H9 (cell line): ENCODE results near the gene DNM1. TPM values are rescaled to one million over a fixed set of nuclear protein-coding genes. Genes with fewer than 3 reads are reported as not detected.

Experiments
- DNase-seq: peaks from one replicate; pipeline ENCODE4 v3.0.0-alpha.2; 2017
- H2AFZ ChIP-seq: one replicate; pipeline ENCODE4 v1.6.1; 2013; ENCODE audit warnings: mild to moderate bottlenecking, low read length, control low read depth, moderate library complexity
- H2AK5ac ChIP-seq: 2 replicates; pipeline ENCODE4 v1.6.1; 2013; ENCODE audit warnings: low read length, control low read depth, mixed read lengths; ENCODE audit not compliant: insufficient read length
- H2BK120ac ChIP-seq: one replicate; pipeline ENCODE4 v1.6.1; 2013; ENCODE audit warnings: low read depth, mild to moderate bottlenecking, low read length, control low read depth, inconsistent platforms; ENCODE audit not compliant: poor library complexity, severe bottlenecking
- H2BK12ac ChIP-seq: 2 replicates; pipeline ENCODE4 v1.6.1; 2013; ENCODE audit warnings: low read length, control low read depth, mixed read lengths, low read depth; ENCODE audit not compliant: insufficient read length
- H2BK15ac ChIP-seq: 2 replicates; pipeline ENCODE4 v1.6.1; 2013; ENCODE audit warnings: low read depth, low read length, control low read depth
- H2BK20ac ChIP-seq: one replicate; pipeline ENCODE4 v1.6.1; 2013; ENCODE audit warnings: low read depth, mild to moderate bottlenecking, low read length, control low read depth, inconsistent platforms; ENCODE audit not compliant: poor library complexity, severe bottlenecking
- H2BK5ac ChIP-seq: 2 replicates; pipeline ENCODE4 v1.6.1; 2013; ENCODE audit warnings: low read length, control low read depth, mixed read lengths; ENCODE audit not compliant: insufficient read length
- H3K14ac ChIP-seq: 2 replicates; pipeline ENCODE4 v1.6.1; 2013; ENCODE audit warnings: low read length, control low read depth; ENCODE audit not compliant: insufficient read depth
- H3K18ac ChIP-seq: 2 replicates; pipeline ENCODE4 v1.6.1; 2013; ENCODE audit warnings: low read depth, mild to moderate bottlenecking, mixed read lengths, low read length, control low read depth; ENCODE audit not compliant: insufficient read length
- H3K23ac ChIP-seq: 2 replicates; pipeline ENCODE4 v1.6.1; 2013; ENCODE audit warnings: low read length, control low read depth, mixed read lengths, low read depth; ENCODE audit not compliant: insufficient read length
- H3K23me2 ChIP-seq: 2 replicates; pipeline ENCODE4 v1.6.1; 2013; ENCODE audit warnings: low read depth, mild to moderate bottlenecking, mixed read lengths, low read length, control low read depth; ENCODE audit not compliant: insufficient read length, poor library complexity, severe bottlenecking
- H3K27ac ChIP-seq: 2 replicates; pipeline ENCODE4 v1.5.1; 2013; ENCODE audit warnings: low read length, control low read depth, mixed read lengths, low read depth; ENCODE audit not compliant: insufficient read length
- H3K27me3 ChIP-seq: 2 replicates; pipeline ENCODE4 v1.6.1; 2013; ENCODE audit warnings: low read length, control low read depth, inconsistent platforms; ENCODE audit not compliant: insufficient read depth
- H3K4ac ChIP-seq: 2 replicates; pipeline ENCODE4 v1.6.1; 2013; ENCODE audit warnings: low read depth, mild to moderate bottlenecking, control low read depth, inconsistent platforms, low read length, moderate library complexity
- H3K4me1 ChIP-seq: 2 replicates; pipeline ENCODE4 v1.6.1; 2013; ENCODE audit warnings: low read length, control low read depth, inconsistent platforms; ENCODE audit not compliant: insufficient read depth
- H3K4me2 ChIP-seq: 2 replicates; pipeline ENCODE4 v1.6.1; 2013; ENCODE audit warnings: low read length, control low read depth, mixed read lengths; ENCODE audit not compliant: insufficient read length, insufficient read depth
- H3K56ac ChIP-seq: 2 replicates; pipeline ENCODE4 v1.6.1; 2013; ENCODE audit warnings: low read depth, mild to moderate bottlenecking, mixed read lengths, low read length, control low read depth; ENCODE audit not compliant: insufficient read length
- H3K79me1 ChIP-seq: 2 replicates; pipeline ENCODE4 v1.6.1; 2013; ENCODE audit warnings: low read depth, mild to moderate bottlenecking, moderate library complexity, low read length, control low read depth, inconsistent platforms; ENCODE audit not compliant: insufficient read depth, poor library complexity, severe bottlenecking
- H3K79me2 ChIP-seq: 2 replicates; pipeline ENCODE4 v1.6.1; 2013; ENCODE audit warnings: low read length, control low read depth, inconsistent platforms; ENCODE audit not compliant: insufficient read depth
- H3K9ac ChIP-seq: 2 replicates; pipeline ENCODE4 v1.6.1; 2013; ENCODE audit warnings: low read length, control low read depth, mixed read lengths; ENCODE audit not compliant: insufficient read length; ENCODE audit errors: extremely low read depth
- H3K9me3 ChIP-seq: one replicate; pipeline ENCODE4 v1.6.1; 2013; ENCODE audit warnings: low read depth, low read length, inconsistent platforms; ENCODE audit not compliant: control insufficient read depth
- H3T11ph ChIP-seq: one replicate; pipeline ENCODE4 v1.6.1; 2013; ENCODE audit warnings: mild to moderate bottlenecking, low read length, control low read depth, inconsistent platforms
- H4K20me1 ChIP-seq: one replicate; pipeline ENCODE4 v1.6.1; 2013; ENCODE audit not compliant: control insufficient read depth, insufficient read length, insufficient read depth
- H4K5ac ChIP-seq: 2 replicates; pipeline ENCODE4 v1.6.1; 2013; ENCODE audit warnings: low read depth, mild to moderate bottlenecking, mixed read lengths, low read length, control low read depth; ENCODE audit not compliant: insufficient read length
- H4K8ac ChIP-seq: replicated peaks from 2 replicates; pipeline ENCODE4 v1.6.1; 2013; ENCODE audit warnings: low read length, control low read depth, mixed read lengths, low read depth; ENCODE audit not compliant: insufficient read length
- H4K91ac ChIP-seq: 2 replicates; pipeline ENCODE4 v1.6.1; 2013; ENCODE audit warnings: low read depth, mild to moderate bottlenecking, moderate library complexity, mixed read lengths, low read length, control low read depth; ENCODE audit not compliant: insufficient read length
- H3K27ac Mint-ChIP-seq, 3 experiments: 2 replicates in 2 of 3; 3 replicates in 1 of 3; pipeline ENCODE4 v1.8.0; 2020 to 2021; ENCODE audit warnings: mixed read lengths in 3 of 3, mild to moderate bottlenecking in 1 of 3, moderate library complexity in 1 of 3
- H3K27me3 Mint-ChIP-seq: 2 replicates; pipeline ENCODE4 v1.8.0; 2021; ENCODE audit warnings: low read depth, mild to moderate bottlenecking, moderate library complexity, mixed read lengths
- H3K36me3 Mint-ChIP-seq, 3 experiments: 2 replicates in 2 of 3; 3 replicates in 1 of 3; pipeline ENCODE4 v1.8.0; 2020 to 2021; ENCODE audit warnings: low read depth in 3 of 3, mixed read lengths in 3 of 3; ENCODE audit not compliant: insufficient read depth in 1 of 3
- H3K4me1 Mint-ChIP-seq, 2 experiments: 2 replicates each; pipeline ENCODE4 v1.8.0; 2020; ENCODE audit warnings: mixed read lengths in 2 of 2
- H3K4me3 Mint-ChIP-seq, 2 experiments: 2 replicates in 1 of 2; 3 replicates in 1 of 2; pipeline ENCODE4 v1.8.0; 2020 to 2021; ENCODE audit warnings: mild to moderate bottlenecking in 2 of 2, mixed read lengths in 2 of 2, moderate library complexity in 1 of 2
- H3K9me3 Mint-ChIP-seq, 2 experiments: 2 replicates in 1 of 2; 3 replicates in 1 of 2; pipeline ENCODE4 v1.8.0; 2020; ENCODE audit warnings: mild to moderate bottlenecking in 2 of 2, mixed read lengths in 2 of 2, moderate library complexity in 1 of 2
- WGBS: extraction: QIAGEN DNeasy Blood & Tissue Kit; methylation state at CpG from one replicate; pipeline ENCODE4 v1.1.7; 2013; ENCODE audit warnings: missing lambda C conversion rate, low lambda C conversion rate, mixed read lengths; ENCODE audit not compliant: insufficient read length; ENCODE audit errors: extremely low coverage; 5-methylcytosine and 5-hydroxymethylcytosine counted together
- total RNA-seq: library from RNA; stranded (reverse); gene quantifications from 2 replicates; pipeline ENCODE4 v1.2.1, GENCODE V29; 2021
- TF ChIP-seq, protein P1 (sequence below): fragments of 200-600 bp; sonication (generic); conservative IDR thresholded peaks from 3 replicates; pipeline ENCODE4 v1.8.0; 2021; ENCODE audit warnings: antibody characterized with exemption, mild to moderate bottlenecking

Gene DNM1
- total RNA-seq, 1 experiment from 2014 or later = 58.0 TPM

GRCh38 chr9:128180447-128180846, 22.7 kb upstream of the DNM1 start:
- Histone ChIP-seq H3K23ac (no peak overlapping the region), H2BK15ac (no peak overlapping the region), H3K79me2 (no peaks in the 10 kb centered on the region), H3K18ac (no peak overlapping the region), H3K4ac (no peak overlapping the region), H2BK20ac (no peak overlapping the region), H3K27me3 (no peaks in the 10 kb centered on the region), H2BK12ac (no peak overlapping the region), H2BK120ac (no peak overlapping the region), H3K27ac (no peak overlapping the region), H3K9ac (no peak overlapping the region), H2AK5ac (no peak overlapping the region), H3K23me2 (no peaks in the 10 kb centered on the region), H4K20me1 (no peaks in the 10 kb centered on the region), H2BK5ac (no peak overlapping the region), H3K4me2 (no peak overlapping the region), H4K91ac (no peak overlapping the region), H3K4me1 (no peaks in the 10 kb centered on the region), H4K8ac (no peak overlapping the region), H3K79me1 (no peaks in the 10 kb centered on the region), H3K9me3 (no peaks in the 10 kb centered on the region), H4K5ac (no peak overlapping the region), H3K56ac (no peak overlapping the region), H3K14ac (no peak overlapping the region), H3T11ph (no peak overlapping the region), H2AFZ (no peak overlapping the region)
- Mint-ChIP-seq H3K4me1 (peaks cover 0 to 2% of the 10 kb centered on the region in 2 experiments; a peak in 1 of 4 replicates), H3K36me3 (peaks cover 48 to 74% (median 72%) of the 10 kb centered on the region in 3 experiments), H3K27me3 (no peaks in the 10 kb centered on the region), H3K4me3 (no peak overlapping the region), H3K27ac (no peak overlapping the region), H3K9me3 (peaks cover 2 to 7% of the 10 kb centered on the region in 2 experiments; a peak in 1 of 5 replicates)
- WGBS = no CpG with 5 or more reads among the region's 8 CpGs
- DNase-seq = no peak
- TF ChIP-seq, protein P1, sequence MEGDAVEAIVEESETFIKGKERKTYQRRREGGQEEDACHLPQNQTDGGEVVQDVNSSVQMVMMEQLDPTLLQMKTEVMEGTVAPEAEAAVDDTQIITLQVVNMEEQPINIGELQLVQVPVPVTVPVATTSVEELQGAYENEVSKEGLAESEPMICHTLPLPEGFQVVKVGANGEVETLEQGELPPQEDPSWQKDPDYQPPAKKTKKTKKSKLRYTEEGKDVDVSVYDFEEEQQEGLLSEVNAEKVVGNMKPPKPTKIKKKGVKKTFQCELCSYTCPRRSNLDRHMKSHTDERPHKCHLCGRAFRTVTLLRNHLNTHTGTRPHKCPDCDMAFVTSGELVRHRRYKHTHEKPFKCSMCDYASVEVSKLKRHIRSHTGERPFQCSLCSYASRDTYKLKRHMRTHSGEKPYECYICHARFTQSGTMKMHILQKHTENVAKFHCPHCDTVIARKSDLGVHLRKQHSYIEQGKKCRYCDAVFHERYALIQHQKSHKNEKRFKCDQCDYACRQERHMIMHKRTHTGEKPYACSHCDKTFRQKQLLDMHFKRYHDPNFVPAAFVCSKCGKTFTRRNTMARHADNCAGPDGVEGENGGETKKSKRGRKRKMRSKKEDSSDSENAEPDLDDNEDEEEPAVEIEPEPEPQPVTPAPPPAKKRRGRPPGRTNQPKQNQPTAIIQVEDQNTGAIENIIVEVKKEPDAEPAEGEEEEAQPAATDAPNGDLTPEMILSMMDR = no peak
